NCI-H2227 treated with DMSO at 0.1 percent for 48 hours (cell line): ENCODE measurements around the gene PCK2.

Experiments
- DNase-seq: peaks from one replicate; lab custom pipeline; 2025; lab: John Stamatoyannopoulos, UW

The PCK2 gene

GRCh38 chr14:24115422-24116127 lies 21.5 kb downstream of the PCK2 start:
- DNase-seq = no peak

DNA sequence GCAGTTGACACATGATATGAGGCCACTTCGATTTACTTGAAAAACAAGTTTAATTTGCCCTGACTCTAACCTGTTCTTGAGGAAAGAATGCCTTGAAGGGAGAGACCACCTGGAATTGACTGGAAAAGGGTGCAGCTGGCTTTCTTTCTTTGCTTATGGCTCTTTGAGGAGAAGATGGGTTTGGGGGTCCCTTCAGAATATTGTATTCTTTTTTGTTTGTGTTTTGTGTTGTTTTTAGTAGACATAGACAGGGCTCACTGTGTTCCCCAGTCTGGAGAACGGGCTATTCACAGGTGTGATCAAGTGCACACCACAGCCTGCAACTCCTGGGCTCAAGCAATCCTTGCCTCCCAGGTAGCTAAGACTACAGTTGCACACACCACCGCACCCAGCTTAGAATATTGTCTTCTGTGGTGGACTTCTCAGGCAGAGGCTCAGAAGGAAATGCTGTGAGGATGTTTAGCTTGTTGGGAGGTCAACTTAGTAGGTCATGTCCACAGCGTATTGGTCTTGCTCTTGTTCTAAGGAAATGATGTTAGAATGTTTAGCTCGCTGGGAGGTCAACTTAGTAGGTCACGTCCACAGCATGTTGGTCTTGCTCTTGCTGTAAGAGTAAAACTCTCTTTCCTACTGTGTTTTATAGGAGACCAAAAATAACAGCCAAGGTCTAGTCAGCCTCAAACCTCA lies 22.2 kb downstream of the PCK2 start:
- no peak for DNase-seq

- DNase-seq = no peak
Observed at GRCh38 chr14:24117179-24117578, 23.1 kb downstream of the PCK2 start.

- DNase-seq = no peak
Observed at GRCh38 chr14:24119691-24120090, 25.6 kb downstream of the PCK2 start.

DNA sequence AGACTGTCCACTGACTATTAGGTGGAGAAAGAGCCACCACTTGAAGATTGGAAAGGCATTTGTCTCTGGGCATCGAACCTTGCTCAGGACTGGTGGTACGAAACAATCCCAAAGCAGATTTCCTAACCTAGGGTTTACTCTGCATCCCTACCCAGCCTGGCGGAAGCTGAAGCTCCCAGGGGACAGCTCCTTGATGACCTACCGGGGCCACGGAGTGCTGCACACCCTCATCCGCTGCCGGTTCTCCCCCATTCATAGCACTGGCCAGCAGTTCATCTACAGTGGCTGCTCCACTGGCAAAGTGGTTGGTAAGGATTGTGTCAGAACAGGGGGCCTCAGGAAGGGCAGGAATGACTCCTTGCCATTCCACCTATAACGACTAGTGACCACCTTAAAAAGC lies 27.1 kb downstream of the PCK2 start:
- no peak for DNase-seq

GRCh38 chr14:24122416-24122815 lies 28.3 kb downstream of the PCK2 start:
- no peak for DNase-seq

DNA sequence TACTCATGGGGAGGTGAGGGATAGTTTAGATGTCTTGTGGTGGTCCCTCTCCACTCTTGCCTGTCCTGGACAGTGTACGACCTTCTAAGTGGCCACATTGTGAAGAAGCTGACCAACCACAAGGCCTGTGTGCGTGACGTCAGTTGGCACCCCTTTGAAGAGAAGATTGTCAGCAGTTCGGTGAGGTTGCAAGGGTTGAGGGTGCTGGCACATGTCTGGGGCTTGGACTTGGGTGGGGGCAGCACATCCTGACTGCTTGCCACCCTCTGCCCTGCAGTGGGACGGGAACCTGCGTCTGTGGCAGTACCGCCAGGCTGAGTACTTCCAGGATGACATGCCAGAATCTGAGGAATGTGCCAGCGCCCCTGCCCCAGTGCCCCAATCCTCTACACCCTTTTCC lies 28.8 kb downstream of the PCK2 start:
- DNase-seq = no peak

DNA sequence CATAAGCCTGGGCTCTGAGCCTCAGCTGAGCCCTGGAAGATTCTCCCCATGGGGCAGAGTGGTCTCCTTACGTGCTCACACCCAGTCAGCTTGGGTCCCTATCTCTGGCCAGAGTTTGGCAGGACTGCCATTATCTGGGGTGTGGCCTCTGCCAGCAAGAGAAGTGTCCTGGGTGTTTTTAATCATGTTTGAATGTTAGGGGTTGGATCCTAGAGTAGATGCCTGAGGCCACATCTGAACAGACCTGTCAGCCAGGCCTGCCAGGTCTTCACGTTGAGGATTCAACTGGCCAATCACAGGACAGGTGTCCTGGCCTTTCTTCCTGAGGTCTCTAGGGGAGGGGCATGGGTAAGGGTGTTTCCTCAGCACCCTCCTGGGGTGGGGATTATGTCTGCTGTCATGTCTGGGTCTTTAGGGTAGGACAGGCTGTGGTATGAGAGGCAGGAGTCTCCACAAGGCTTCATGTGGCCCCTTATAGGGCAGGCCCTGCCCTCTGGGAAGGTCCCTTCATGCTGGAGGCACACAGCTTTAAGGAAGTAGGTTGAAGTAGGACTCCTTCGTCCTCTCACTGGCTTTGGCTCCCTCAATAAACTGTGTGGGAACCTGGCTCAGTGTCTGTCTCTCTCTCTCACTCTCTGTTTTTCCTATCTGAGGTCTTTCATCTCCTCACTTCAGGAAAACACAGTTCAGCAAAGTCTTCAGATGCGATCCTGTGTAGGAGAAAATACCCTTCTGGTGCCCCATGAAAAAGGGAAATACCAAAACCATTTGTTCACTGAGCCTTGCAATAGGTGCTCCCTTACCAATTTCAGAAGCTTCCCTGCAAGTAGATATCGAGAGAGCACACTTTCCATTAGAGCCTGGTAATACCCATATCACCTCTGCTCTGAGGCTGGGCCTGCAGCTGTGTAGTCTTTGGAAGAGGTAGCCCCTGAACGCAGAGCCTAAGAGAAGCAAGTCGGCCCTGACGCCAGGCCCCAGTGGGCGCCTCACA lies 29.6 kb downstream of the PCK2 start:
- no peak for DNase-seq

- DNase-seq = no peak
Observed at GRCh38 chr14:24126939-24127338, 32.8 kb downstream of the PCK2 start.

DNA sequence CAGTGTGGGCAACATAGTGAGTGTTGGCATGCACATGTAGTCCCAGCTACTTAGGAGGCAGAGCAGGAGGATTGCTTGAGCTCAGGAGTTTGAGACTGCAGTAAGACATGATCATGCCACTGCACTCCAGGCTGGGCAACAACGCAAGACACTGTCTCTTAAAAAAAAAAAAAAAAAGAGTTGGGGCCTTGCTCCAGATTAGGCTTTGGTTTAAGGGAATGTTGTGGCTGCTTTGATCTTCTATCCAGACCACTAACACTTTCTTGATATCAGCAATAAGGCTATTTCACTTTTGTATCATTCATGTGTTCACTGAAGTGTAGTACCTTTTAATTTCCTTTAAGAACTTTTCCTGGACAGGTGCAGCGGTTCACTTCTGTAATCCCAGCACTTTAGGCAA lies 33.6 kb downstream of the PCK2 start:
- no peak for DNase-seq

DNA sequence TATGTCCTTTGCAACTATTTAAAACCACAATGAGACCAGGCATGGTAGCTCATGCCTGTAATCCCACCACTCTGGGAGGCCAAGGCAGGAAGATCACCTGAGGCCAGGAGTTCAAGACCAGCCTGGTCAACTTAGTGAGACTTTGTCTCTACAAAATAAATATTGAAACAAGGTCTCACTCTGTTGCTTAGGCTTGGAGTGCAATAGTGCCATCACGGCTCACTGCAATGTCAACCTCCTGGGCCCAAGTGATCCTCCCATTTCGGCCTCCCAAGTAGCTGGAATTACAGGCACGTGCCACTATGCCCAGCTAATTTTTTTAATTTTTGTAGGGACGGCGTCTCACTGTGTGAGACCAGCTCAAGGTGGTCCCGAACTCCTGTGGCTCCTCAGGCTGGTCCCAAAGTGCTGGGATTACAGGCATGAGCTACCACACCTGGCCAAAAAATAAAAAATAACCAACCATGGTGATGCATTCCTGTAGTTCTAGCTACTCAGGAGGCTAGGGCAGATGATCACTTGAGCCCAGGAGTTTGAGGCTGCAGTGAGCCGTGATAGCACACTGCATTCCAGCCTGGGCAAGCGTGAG lies 35.4 kb downstream of the PCK2 start:
- no peak for DNase-seq

- no peak for DNase-seq
Observed at GRCh38 chr14:24130380-24130716, 36.2 kb downstream of the PCK2 start, which contains the start of gene FITM1. Gene FITM1 (plus strand): TSS chr14:24130659. CDS start chr14:24131564, 905 bp downstream.

DNA sequence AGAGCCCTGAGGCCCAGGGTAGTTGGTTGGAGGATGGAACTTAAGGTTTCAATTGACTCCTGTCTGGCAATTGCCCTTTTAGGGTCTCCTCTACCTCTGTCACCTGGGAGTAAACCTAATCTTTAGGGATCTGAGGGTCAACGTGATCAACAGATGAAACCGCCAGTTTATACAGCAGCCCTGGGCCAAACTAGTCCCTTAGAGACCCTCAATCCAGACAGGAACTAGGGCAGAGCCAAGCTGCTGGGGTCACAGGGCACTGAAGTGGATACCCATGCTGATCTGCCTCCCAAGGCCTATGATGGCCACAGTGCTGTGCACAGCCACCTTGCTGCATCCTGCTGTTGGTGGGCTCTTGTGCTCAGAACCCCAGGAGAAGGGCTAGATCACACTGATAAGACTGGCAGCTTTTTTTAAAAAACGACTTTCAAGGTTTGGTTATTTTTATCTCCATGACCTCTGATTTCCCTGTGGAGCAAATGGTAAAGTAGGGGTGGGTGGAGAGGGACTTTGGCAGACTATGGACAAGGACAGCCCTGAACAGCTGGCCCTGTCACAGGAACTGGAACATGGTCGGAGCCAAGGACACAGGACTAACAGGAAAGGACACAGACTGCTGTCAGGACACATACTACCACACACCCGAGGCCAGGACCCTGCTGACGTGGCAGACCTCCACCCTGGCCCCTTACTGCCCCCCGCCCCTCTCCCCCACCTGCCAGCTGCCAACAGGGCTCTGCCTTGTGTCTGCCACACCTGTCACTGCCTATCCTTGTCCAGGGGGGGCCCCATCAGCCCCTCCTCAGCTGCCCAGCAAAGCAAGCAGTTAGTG lies 36.8 kb downstream of the PCK2 start:
- DNase-seq = no peak

- no peak for DNase-seq
Observed at GRCh38 chr14:24131549-24131966, 37.4 kb downstream of the PCK2 start.

- DNase-seq = no peak
Observed at GRCh38 chr14:24132061-24132685, 38.1 kb downstream of the PCK2 start.

GRCh38 chr14:24132976-24133375 lies 38.9 kb downstream of the PCK2 start:
- DNase-seq = no peak

GRCh38 chr14:24133735-24134134 lies 39.6 kb downstream of the PCK2 start:
- DNase-seq = no peak

GRCh38 chr14:24135584-24135833 lies 41.4 kb downstream of the PCK2 start:
- DNase-seq = peak; percentile 82

DNA sequence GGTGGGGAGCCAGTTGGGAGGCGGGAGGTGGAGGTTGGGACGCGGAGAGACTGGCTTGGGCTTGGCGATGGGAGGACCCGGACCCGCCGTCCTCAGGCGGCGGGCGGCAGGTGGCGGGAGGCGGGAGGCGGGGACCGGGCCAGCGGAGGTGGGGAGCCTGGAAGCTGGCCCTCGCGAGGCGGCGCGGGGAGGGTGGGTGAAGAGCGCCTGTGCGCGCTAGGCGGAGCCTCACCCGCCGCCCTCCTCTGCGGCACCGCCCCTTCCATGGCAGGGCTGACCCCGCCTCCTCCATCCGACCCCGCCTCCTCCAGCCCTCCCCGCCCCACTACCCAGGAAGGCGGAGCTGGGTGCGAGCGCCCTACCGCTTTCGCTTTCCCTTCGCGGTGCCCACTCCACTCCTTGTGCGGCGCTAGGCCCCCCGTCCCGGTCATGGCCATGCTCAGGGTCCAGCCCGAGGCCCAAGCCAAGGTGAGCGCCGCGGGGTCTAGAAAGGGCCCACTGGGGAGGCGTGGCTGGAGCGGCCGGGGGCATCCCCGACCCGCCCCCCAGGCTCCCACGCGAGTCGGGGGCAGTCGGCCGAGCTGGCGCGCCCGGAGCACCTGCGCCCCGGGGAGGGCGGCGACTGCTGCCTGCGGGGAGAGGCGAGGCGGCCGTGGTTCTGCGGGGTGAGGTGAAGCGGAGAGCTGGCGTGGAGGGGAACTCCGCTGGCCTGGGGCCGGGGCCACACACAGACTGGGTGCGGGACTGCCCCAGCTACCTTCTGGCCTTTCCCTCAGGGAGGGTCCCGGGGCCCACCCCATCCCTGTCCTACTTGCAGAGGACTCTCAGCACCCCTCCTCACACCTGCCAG lies 41.9 kb downstream of the PCK2 start, which contains the start of gene PSME1:
Gene PSME1 (plus strand): TSS at position 361 of the 850 bp plus-strand sequence. CDS start 69 bp downstream, at position 430.
- peak; percentile 88 for DNase-seq
